NOMO-1 treated with DMSO at 0.1 percent for 48 hours (cell line): ENCODE measurements around the gene USP6NL.
A peak's percentile ranks its signal among the peaks of the same experiment; 100 is the strongest.

Source experiments
- DNase-seq: peaks from one replicate; lab custom pipeline; 2025; ENCODE audit not compliant: unreplicated experiment; lab: John Stamatoyannopoulos, UW

Gene USP6NL

DNA sequence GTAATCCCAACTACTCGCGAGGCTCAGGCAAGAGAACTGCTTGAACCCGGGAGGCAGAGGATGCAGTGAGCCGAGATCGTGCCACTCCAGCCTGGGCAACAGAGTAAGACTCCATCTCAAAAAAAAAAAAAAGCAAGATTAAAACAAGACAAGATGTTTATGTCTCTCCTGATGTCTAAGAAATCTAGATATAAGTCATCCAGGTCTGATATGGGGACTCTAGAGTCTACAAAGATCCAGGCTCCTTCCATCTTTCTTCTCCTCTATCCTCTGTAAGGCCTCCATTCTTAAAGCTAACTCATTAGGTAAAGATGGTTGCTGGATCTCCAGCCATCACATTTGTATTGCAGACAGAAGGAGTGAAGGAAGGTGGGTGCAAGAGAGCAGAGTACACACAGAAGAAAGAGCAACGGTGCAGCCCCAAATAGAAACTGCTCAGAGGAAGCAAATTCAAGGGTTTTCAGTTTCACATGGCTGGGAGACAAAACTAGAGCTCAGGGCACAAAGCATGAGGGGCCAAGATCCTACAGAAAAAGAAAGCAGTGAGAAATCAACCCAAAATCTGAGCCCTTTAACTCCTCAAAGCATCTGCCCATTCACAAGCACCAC is 57.6 kb downstream of the USP6NL start:
- peak; percentile 62 for DNase-seq

DNA sequence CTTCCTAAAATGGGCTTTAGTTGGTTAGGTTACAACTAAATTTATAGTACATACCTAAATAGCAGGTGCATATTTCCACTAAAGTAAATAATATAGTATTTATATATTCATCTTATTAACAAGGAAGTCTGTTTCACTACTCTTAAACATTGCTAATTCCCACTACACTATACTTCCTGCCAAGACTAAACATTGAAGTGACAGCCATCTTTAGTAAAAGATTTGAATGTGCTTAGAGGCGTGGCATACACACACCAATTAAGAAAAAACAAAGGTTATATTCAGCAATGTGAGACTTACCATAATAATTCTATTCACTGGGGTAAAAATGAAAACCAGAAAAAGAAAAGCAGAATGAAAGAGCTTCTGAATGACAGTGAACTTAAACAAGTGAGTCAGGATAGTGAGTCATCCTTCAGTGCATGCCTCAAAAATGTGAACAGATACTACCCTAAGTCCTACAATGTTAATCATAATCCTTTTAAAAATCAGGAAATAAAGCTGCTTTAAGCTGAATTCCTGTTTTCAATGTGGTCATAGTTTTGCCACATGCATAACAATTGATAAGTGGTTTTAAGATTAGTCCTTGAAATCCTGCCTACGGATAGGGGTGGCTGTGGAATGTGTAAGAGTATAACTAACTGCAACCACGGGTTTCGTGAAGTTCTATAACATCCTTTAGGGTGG is 59.4 kb downstream of the USP6NL start:
- DNase-seq = peak; percentile 74

DNA sequence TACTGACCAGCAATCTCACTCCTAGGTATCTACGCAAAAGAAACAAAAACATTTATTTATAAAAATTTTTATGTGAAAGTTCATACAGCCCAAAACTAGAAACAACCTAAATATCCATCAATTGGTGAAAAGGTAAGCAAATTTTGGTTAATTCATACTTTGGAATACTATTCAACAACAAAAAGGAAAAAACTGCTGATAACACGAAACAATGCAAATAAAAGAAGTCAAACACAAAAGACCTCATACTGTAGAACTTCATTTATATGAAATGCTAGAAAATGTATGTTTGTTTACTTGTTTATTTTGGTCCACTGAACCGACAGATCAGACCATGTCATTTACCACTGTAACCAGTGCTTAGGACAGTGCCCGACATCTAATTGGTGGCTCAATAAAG is 60.3 kb downstream of the USP6NL start:
- DNase-seq = no peak

DNA sequence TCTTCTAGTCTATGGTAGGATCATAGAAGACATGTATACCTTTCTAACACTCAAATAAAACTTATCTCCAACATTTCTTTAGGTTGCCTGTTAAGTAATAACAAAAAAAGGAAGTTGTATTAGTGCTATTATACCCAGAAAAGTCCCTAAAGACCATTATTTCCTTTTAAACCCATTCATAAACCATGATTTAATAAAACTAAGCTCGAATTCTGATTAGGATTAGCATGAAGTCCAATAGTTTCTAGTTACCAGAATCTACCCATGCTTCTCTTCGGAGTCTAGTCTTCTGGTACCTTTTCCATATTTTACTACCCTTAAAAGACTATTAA is 62.7 kb downstream of the USP6NL start:
- DNase-seq = no peak

DNA sequence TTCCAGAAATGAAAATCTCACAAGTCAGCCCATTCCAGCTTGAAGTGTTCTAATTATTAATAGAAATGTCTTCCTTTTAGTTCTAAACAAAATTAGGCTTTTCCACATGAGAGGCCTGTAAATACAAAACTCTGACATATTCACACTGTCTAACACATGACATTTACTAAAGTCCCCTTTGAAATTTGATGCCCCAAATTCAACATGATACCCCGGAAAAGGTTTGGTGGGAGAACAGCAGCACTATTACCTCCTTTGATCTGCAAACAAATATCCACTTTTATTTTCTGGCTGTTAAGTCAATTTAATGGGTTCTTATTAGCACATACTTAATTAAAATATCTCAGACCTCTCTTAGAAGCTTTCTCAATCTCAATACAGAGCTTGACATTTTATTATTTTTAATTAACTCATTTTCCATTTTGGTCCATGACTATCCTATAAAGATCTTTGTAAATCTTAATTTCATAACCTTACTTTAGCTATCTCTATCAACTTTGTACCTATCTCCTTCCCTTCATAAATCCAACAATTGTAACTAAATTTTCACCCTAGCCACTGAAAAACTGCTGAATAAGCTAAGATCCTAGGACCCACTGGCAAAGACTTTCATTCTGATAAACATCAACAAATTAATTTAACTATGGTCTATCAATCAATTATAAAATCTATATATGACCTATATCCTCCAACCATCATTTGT is 63.2 kb downstream of the USP6NL start:
- no peak for DNase-seq

DNA sequence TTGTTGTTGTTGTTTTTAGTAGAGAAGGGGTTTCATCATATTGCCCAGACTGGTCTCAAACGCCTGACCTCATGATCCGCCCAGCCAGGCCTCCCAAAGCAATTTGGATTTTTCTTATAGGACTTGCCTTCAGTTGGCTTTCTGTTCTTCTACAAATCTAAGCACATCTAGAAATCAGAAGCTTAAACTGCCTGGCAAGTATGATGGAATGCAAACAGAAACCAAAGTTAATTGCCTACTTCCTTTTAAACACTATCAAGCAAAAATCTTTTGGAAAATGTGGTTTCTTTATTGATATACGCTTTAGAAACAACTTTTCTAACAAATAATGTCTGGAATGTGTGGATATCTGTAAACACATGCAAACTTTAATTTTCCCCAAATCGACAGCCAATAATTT is 64.9 kb downstream of the USP6NL start:
- peak; percentile 89 for DNase-seq

DNA sequence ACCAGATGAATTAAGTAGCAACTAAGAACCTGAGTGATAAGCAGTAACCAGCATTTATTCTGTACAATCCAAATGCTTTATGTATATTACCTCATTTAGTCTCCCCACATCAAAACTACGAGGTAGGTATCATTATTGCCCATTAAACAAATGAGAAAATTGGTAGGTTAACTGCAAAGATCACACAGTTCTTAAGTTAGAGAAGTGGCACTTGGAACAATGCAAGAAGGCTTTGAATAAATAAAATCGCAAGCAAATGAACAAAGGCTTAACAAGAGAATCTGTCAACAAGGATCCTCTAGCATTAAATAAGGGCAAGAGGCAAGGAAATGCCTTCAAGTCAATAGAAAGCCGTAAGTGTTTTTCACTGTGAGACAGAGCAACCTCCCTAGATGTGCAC is 70.2 kb downstream of the USP6NL start:
- DNase-seq = no peak

DNA sequence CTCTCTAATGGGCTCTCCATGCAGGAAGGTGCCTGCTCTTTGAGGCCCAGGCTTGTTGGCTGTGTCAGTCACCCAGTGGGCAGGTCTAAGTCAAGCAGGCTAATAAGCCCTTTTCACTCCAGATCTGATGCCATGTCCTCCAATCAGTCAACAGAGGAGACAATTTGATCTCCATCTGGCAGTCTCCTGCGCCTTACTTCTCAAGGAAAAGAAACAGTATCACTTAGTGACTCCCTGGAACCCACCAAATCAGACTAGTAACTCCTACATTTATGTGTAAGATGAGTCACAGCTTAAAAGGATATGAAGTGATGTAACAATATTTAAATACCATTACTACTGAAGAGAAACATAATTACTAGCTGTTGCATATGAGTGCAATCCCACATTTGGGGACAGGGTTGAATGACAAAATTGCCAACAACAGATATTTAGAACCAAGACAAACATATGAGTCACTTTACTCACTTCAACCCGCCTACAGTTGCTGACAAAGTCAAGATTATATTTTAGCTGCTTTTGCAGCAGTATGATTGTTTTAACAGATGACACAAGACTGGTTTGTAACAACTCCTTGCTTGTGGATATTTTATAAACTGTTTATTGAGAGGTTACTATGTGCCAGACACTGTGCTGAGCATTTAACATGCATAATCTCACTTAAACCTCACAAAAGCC is 72.1 kb downstream of the USP6NL start:
- peak; percentile 54 for DNase-seq

DNA sequence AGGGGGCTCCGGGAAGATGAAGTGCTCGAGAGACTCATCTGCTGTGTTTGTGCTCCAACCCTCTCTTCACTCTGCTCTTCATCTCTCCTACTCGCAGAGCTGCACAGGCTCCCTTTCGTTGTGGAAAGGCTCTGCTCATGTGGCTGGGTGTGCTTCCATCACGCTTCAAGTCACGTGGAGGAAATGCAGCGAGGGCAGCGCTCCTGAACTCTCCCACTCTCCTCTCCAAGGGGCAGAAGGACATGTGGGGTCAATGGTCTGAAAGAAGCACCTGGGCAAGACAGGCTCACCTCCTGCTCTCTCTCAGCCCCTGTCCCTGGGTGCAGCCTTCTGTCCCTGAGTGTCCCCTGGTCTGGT is 72.6 kb downstream of the USP6NL start:
- DNase-seq = no peak

DNA sequence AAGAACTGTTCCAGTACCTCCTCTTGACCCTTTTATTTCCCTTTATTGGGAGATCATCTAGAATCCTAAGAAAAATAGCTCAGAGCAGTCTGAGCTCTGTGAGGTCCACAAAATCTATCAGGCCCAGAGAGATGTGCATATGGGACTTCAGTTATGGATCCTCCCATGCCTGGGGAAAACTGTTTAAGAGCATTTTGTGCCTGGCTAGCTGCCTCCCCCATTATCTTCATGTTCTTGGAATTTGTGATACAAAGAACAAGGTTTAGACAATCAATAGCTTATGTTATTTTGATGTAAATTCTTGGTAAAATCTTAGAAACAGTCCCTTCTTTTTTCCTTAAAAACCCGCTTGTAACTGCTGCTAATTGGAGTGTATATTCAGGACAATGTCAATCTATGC is 75.2 kb downstream of the USP6NL start:
- no peak for DNase-seq

DNA sequence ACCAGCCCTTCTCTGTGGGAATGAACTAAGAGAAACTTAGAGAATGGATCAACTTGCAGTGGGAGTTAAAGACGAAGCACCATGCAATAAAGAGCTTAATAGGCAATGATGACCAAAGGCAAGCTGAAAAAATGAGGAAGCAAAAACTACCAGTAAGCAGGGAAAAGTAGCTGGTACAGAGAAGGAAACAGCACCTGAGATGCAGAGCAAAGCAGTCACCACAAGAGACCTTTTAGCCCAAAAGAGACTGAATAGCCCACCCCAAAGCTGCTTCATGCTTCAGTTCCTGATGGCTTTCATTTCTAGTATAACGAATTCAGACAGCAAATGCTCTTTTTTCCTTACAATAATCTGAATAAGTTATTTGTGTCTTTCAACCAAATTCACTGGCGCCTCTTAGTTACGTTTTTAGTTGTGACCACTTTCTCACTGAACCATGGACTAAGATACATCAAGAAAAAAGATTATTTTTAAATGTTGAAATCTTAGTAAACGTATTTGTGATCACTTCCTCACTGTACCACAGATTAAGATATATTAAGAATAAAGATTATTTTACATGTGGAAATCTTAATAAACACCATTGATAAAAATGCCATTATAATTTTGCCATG is 76.0 kb downstream of the USP6NL start:
- no peak for DNase-seq

DNA sequence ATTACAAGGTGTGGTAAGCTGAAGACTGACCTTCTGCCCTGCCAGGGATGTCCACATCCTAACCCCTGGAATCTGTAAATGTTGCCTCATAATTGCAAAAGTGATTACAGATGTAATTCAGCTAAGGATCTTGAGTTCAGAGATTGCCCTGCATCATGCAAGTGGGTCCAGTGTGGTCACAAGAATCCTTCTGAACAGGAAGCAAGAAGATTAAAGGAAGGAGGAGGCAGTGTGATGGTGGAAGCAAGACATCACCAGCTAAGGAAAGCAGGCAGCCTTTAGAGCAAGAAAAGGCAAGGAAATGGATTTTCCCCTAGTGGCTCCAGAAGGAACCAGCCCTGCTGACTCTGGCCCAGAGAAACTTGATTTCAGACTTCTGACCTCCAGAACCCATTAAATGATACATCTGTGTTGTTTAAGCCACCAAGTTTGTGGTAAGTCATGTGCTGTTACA is 78.1 kb downstream of the USP6NL start:
- no peak for DNase-seq

DNA sequence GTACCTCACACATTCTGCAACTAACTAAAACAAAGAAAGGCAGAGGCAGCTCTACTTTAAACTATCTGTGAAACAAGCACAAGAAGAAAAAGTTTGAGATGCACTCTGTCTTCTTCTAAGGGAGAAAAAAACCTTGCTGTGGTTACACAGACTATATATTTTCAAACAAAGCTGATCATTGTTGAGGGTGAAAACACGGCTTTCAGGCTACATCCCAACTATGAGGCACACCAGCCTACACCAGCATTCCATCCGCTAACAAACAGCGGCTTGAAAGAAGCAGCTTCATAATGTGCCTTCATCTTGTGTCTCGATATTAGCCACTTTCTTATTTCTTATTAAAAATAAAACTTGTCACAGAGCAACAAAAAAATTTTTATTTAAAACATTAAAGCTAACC is 79.1 kb downstream of the USP6NL start:
- no peak for DNase-seq

DNA sequence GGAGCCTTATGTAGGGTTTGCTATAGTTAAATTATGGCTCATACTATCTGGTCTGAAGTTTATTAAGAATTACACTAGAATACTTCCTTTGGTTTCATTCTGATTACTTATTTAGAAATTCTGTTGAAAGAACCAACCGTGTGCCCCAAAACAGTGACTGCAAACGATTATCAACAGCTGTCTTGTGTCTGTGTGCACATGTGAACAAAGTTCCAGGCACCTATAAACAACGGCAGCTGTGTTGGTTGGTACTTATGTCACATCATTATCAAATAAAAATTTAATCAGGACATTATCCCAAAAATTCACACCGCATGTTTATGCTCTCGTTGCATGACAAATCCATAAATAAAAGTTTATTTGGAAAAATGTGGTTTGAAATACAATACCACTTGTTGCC is 80.6 kb downstream of the USP6NL start:
- DNase-seq = no peak

DNA sequence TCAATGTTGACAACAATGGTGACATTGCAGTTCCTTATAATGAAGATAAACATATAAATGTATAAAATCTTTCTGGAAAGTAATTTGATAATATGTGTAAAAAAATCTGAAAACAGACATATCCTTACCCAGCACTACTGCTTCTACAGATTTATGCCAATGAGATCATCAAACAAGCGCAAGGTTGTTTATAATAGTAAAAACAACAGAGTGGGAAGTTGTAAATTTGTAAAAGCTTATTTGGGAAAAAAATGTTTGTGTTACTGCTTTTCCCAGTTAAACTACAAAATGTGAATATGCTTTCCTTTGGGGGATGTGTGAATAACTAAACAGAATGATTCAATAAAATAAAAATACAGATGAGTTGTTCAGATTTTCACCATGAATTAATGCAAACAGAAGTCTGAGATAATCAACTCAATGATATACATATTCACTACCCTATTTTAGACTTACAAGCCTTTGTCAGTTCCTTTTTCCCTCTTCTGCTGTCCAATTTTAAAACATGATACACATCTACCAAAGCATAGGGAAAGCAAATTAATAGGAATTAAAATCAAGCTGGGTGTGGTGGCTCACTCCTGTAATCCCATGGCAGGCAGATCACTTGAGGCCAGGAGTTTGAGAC is 82.1 kb downstream of the USP6NL start:
- DNase-seq = no peak

DNA sequence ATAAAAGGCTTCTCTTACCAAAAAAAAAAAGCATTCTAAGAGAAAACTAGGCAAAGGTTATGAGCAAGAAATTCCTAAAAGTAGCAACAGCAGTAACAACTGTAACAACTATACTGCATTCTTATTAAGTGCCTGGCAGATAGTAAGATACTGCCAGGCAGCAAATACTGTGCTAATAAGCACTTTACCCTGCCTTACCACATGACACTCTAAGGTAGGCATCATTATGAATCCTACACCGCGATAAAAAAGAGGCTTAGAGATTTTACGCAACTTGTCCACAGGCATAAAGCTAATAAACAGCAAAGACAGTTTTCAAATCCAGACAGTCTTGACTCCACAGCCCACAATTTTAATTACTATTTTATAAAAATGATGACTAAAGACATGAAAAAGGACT is 83.2 kb downstream of the USP6NL start:
- DNase-seq = no peak

DNA sequence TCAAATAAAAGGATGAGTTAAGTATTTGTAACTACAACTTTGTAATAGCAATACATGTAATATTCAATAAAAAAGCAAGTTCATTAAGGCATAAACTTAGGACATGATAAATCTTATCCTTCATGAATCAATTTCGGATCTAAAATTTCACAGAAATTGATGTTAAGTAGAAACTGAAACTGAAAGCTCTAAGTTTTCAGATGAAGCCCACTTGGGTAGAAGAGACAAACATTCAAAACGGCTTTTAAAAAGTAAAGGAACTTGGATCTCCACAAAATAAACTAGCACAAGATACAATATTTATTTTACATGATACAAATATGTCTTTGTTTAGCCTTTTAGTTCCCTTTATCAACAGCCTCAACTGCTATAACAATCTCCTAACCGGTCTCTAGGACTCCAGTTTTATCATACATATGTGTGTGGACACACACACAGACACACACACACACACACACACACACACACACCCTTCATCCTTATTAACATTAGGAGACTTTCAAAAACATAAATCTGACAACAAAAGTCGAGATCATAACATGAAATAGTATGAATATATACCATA is 83.7 kb downstream of the USP6NL start:
- DNase-seq = no peak

DNA sequence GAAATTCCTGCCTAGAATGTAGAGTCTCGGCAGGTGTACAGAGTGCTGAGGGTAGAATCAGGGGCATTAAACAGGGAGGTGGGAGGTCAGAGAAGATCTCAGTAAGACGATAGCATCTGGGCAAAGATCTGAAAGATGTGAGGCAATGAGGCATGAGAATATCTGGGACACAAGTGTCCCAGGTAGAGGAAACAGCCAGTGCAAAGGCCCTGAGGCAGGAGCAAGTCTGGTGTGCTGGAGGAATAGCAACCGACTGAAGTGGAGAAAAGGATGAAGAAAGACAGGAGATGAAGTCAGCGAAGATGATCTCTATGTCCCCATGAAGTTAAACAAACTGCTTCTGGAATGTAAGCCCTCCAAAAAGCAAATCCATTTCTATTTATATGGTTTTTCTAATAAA is 84.4 kb downstream of the USP6NL start:
- no peak for DNase-seq

DNA sequence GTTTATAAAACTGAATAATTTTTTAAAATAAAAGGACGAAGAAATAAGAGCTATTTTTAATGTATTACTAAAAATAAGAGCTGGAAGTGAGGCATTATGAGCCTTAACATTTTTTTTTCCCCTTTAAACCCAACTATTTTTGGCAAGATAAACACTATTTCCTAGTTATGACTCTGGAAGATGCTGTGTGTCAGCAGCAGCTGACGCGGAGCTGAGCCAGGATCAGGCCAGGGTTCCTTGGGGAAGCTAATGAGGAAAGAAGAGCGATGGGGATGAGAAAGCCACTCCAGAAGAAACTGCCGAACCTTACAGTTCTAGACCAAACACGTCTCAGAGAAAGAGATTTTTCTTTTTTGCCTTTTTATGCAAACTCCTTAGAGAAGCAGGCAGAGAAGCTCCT is 85.9 kb downstream of the USP6NL start:
- no peak for DNase-seq

DNA sequence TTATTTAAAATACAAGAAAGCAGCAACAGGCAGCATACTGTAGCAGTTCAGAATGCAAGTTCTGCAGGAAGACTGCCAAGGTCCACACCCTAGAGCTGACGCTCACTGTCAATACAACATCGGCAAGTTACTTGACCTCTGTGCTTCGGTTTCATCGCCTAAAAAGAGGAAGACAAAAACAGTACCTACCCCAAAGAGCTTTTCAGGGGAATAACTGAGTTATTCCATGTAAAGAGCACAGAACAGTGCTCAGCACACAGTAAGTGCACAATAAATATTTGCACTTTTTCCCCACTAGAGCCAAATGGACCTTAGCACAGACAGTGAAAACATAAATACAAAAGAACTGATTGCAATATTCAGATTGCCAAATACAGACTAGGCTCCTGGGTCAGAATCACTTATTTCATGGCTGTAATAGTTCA is 88.6 kb downstream of the USP6NL start:
- peak; percentile 42 for DNase-seq

DNA sequence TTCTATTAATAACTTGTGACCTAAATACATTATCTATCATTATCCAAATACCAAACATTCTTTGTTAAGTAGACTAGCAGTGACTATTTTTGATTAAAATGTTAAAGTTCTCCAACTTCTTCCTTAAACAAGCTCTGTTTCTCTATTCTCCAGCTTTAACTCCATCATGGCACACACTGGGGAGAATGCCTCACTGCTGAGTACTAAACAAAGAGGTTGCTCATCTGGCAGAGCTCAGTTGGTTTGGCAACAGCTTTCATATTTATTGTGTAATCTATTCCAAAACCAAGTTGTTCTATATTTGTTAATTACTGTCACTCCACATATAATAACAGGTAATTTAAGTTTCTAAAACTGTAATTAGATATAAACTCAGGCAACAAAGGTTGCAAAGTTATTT is 89.6 kb downstream of the USP6NL start:
- no peak for DNase-seq
